KMS-11 (cell line): ENCODE results near the gene RIPK4.

Experiments used
- H2AFZ ChIP-seq: fragments of 200-600 bp; sonication (generic); 2 replicates; pipeline ENCODE4 v1.6.1; 2016; ENCODE audit warnings: antibody characterized with exemption, mixed run types, low read depth
- H3K27ac ChIP-seq: fragments of 200-600 bp; sonication (generic); 2 replicates; pipeline ENCODE4 v1.6.1; 2016; ENCODE audit warnings: mild to moderate bottlenecking, mixed run types
- H3K27me3 ChIP-seq: fragments of 200-600 bp; sonication (generic); 2 replicates; pipeline ENCODE4 v1.6.1; 2017; ENCODE audit warnings: mild to moderate bottlenecking, low read depth, mixed run types, moderate library complexity; ENCODE audit not compliant: insufficient read depth
- H3K36me3 ChIP-seq: fragments of 200-600 bp; sonication (generic); 2 replicates; pipeline ENCODE4 v1.6.1; 2017; ENCODE audit warnings: mild to moderate bottlenecking, mixed run types; ENCODE audit not compliant: insufficient read depth
- H3K4me1 ChIP-seq: fragments of 200-600 bp; sonication (generic); 2 replicates; pipeline ENCODE4 v1.6.1; 2016; ENCODE audit warnings: mild to moderate bottlenecking, low read depth, mixed run types; ENCODE audit not compliant: poor library complexity, severe bottlenecking
- H3K4me2 ChIP-seq: fragments of 200-600 bp; sonication (generic); 2 replicates; pipeline ENCODE4 v1.7.0; 2016; ENCODE audit warnings: mild to moderate bottlenecking, mixed run types
- H3K4me3 ChIP-seq: fragments of 200-600 bp; sonication (generic); IDR thresholded peaks from 2 replicates; pipeline ENCODE4 v1.6.1; 2017; ENCODE audit warnings: low read depth, low read length, mixed read lengths; ENCODE audit not compliant: insufficient read depth
- H3K79me2 ChIP-seq: fragments of 200-600 bp; sonication (generic); 2 replicates; pipeline ENCODE4 v1.6.1; 2016; ENCODE audit warnings: low read depth, mixed run types; ENCODE audit not compliant: insufficient read depth
- H3K9ac ChIP-seq: fragments of 200-600 bp; sonication (generic); 2 replicates; pipeline ENCODE4 v1.6.1; 2016; ENCODE audit warnings: mild to moderate bottlenecking, mixed run types
- H4K20me1 ChIP-seq: fragments of 200-600 bp; sonication (generic); 2 replicates; pipeline ENCODE4 v1.6.1; 2016; ENCODE audit warnings: mild to moderate bottlenecking, mixed run types; ENCODE audit not compliant: insufficient read depth
- CTCF ChIP-seq: fragments of 200-600 bp; sonication (generic); conservative IDR thresholded peaks from 2 replicates; pipeline ENCODE4 v1.6.1; 2017; ENCODE audit warnings: low read depth, mild to moderate bottlenecking, antibody characterized with exemption, low read length, moderate library complexity, mixed read lengths

RIPK4 gene

GRCh38 chr21:41746744-41747006 is 20.2 kb downstream of the RIPK4 start:
- Histone ChIP-seq H3K27ac (no peak overlapping the region), H3K27me3 (peaks cover 8% of the 10 kb centered on the region; the same call in 1 of the 2 replicates), H2AFZ (no peak overlapping the region), H3K4me3 (no peak overlapping the region), H3K4me1 (no peaks in the 10 kb centered on the region), H3K9ac (no peak overlapping the region), H3K79me2 (no peaks in the 10 kb centered on the region), H3K36me3 (no peaks in the 10 kb centered on the region), H4K20me1 (no peaks in the 10 kb centered on the region), H3K4me2 (no peak overlapping the region)
- no peak for TF ChIP-seq CTCF

GRCh38 chr21:41745971-41746743 is 20.7 kb downstream of the RIPK4 start:
- Histone ChIP-seq H3K4me3 (no peak overlapping the region), H3K79me2 (no peaks in the 10 kb centered on the region), H4K20me1 (no peaks in the 10 kb centered on the region), H3K9ac (no peak overlapping the region), H3K4me2 (no peak overlapping the region), H3K27ac (no peak overlapping the region), H2AFZ (no peak overlapping the region), H3K4me1 (no peaks in the 10 kb centered on the region), H3K27me3 (peaks cover 3% of the 10 kb centered on the region; the same call in 1 of the 2 replicates), H3K36me3 (no peaks in the 10 kb centered on the region)
- TF ChIP-seq CTCF: no peak

GRCh38 chr21:41745026-41745820 is 21.6 kb downstream of the RIPK4 start:
- Histone ChIP-seq H3K4me1 (no peaks in the 10 kb centered on the region), H3K4me3 (no peak overlapping the region), H4K20me1 (no peaks in the 10 kb centered on the region), H3K9ac (no peak overlapping the region), H3K36me3 (no peaks in the 10 kb centered on the region), H2AFZ (no peak overlapping the region), H3K79me2 (no peaks in the 10 kb centered on the region), H3K4me2 (no peak overlapping the region), H3K27me3 (no peaks in the 10 kb centered on the region; the same call in 1 of the 2 replicates), H3K27ac (no peak overlapping the region)
- no peak for TF ChIP-seq CTCF

GRCh38 chr21:41744028-41744930 is 22.6 kb downstream of the RIPK4 start:
- no peaks in the 10 kb centered on the region for H3K4me1 ChIP-seq
- H4K20me1 ChIP-seq: no peaks in the 10 kb centered on the region
- no peaks in the 10 kb centered on the region for H3K79me2 ChIP-seq
- no peak overlapping the region for H3K27ac ChIP-seq
- no peaks in the 10 kb centered on the region for H3K36me3 ChIP-seq
- TF ChIP-seq CTCF: no peak
- no peak overlapping the region for H2AFZ ChIP-seq
- H3K27me3 ChIP-seq: no peaks in the 10 kb centered on the region; the same call in 1 of the 2 replicates
- H3K4me2 ChIP-seq: no peak overlapping the region
- no peak overlapping the region for H3K9ac ChIP-seq
- H3K4me3 ChIP-seq: no peak overlapping the region
